Naive thymus-derived CD4-positive, alpha-beta T cell (primary cell): ENCODE data around the gene KIAA0930. TPM values are rescaled to one million over a fixed set of nuclear protein-coding genes. Genes with fewer than 3 reads are reported as not detected.

Source experiments
- ATAC-seq: fragments of 150-1000 bp; cut with Tn5 transposase; 2 replicates; pipeline ENCODE4 v1.10.0; 2021; ENCODE audit warnings: mild to moderate bottlenecking, moderate library complexity
- CTCF ChIA-PET: fragments of 350-600 bp; sonication (Branson Sonifier 250); formaldehyde crosslinking; loops from one replicate; lab custom pipeline; 2021; ENCODE audit warnings: antibody characterized with exemption; lab: Charles Lee
- POLR2A ChIA-PET: fragments of 350-600 bp; sonication (Branson Sonifier 250); formaldehyde crosslinking; loops from one replicate; lab custom pipeline; 2021; ENCODE audit warnings: antibody characterized with exemption, inconsistent platforms; lab: Charles Lee
- DNase-seq, 9 donors: peaks; one replicate each; pipeline versions ENCODE4 v3.0.0 to v3.0.0-alpha.2; 2020 to 2022; ENCODE audit warnings: mixed read lengths in 1 of 9
- H3K27ac ChIP-seq: one replicate; pipeline ENCODE4 v1.7.0; 2013; ENCODE audit warnings: mild to moderate bottlenecking, low read depth, low read length, moderate library complexity
- H3K27me3 ChIP-seq, 2 donors: one replicate each; pipeline ENCODE4 v1.7.0; 2013; ENCODE audit warnings: low read length in 2 of 2, mild to moderate bottlenecking in 2 of 2, moderate library complexity in 2 of 2; ENCODE audit not compliant: control insufficient read depth in 2 of 2, insufficient read depth in 2 of 2
- H3K36me3 ChIP-seq, 3 experiments: 1 replicate in 2 of 3; 2 replicates in 1 of 3; pipeline ENCODE4 v1.7.0; 2013; ENCODE audit warnings: low read length in 3 of 3, mild to moderate bottlenecking in 3 of 3, moderate library complexity in 1 of 3; ENCODE audit not compliant: insufficient read depth in 3 of 3, control insufficient read depth in 2 of 3
- H3K4me1 ChIP-seq, 2 donors: one replicate each; pipeline ENCODE4 v1.7.0; 2013; ENCODE audit warnings: low read length in 2 of 2, mild to moderate bottlenecking in 2 of 2, moderate library complexity in 1 of 2; ENCODE audit not compliant: control insufficient read depth in 2 of 2, insufficient read depth in 2 of 2
- H3K4me3 ChIP-seq: 2 replicates; pipeline ENCODE4 v1.7.0; 2013; ENCODE audit warnings: mild to moderate bottlenecking, low read length
- H3K9me3 ChIP-seq, 3 experiments: 1 replicate in 2 of 3; 2 replicates in 1 of 3; pipeline ENCODE4 v1.7.0; 2013; ENCODE audit warnings: low read length in 3 of 3; ENCODE audit not compliant: control insufficient read depth in 2 of 3
- H3K27ac Mint-ChIP-seq, 9 donors: one replicate each; pipeline ENCODE4 v1.8.0; 2020 to 2022; ENCODE audit warnings: mixed read lengths in 9 of 9, mild to moderate bottlenecking in 8 of 9, moderate library complexity in 5 of 9, inconsistent platforms in 2 of 9
- H3K27me3 Mint-ChIP-seq, 5 donors: one replicate each; pipeline ENCODE4 v1.8.0; 2021 to 2022; ENCODE audit warnings: mixed read lengths in 5 of 5, mild to moderate bottlenecking in 1 of 5
- H3K36me3 Mint-ChIP-seq, 5 donors: one replicate each; pipeline ENCODE4 v1.8.0; 2020 to 2022; ENCODE audit warnings: mixed read lengths in 5 of 5, mild to moderate bottlenecking in 3 of 5, inconsistent platforms in 1 of 5
- H3K4me1 Mint-ChIP-seq, 7 donors: one replicate each; pipeline ENCODE4 v1.8.0; 2020 to 2022; ENCODE audit warnings: mixed read lengths in 7 of 7, mild to moderate bottlenecking in 3 of 7, inconsistent platforms in 1 of 7
- H3K4me3 Mint-ChIP-seq, 10 donors: one replicate each; pipeline ENCODE4 v1.8.0; 2020 to 2022; ENCODE audit warnings: mild to moderate bottlenecking in 10 of 10, mixed read lengths in 10 of 10, moderate library complexity in 6 of 10, inconsistent platforms in 2 of 10
- H3K9me3 Mint-ChIP-seq, 11 donors: one replicate each; pipeline ENCODE4 v1.8.0; 2020 to 2022; ENCODE audit warnings: mixed read lengths in 11 of 11, mild to moderate bottlenecking in 4 of 11, inconsistent platforms in 1 of 11, moderate library complexity in 1 of 11
- intact Hi-C, 2 donors: fragments of 100-400 bp; cut with micrococcal nuclease; formaldehyde crosslinking; loops; one replicate each; pipeline ENCODE4 v1.15.1; 2023
- polyA plus RNA-seq, 2 donors: library from polyadenylated mRNA; unstranded; fragments of 300-500 nt; fragmentation: Illumina TruSeq; gene quantifications; one replicate each; pipeline ENCODE4 v1.2.3, GENCODE V29; 2021
- total RNA-seq, 6 experiments: library from RNA in 5 of 6; stranded (reverse) in 5 of 6; gene quantifications; 1 replicate in 5 of 6; 2 replicates in 1 of 6; pipeline ENCODE4 v1.2.3 and lab custom pipeline; 2021 to 2026

Gene KIAA0930
- total and polyA plus RNA-seq, 7 experiments from 2014 or later = 2.3 to 58.2 (median 21.6) TPM

- DNase-seq (no peak), ATAC-seq (no peak)
- CTCF ChIA-PET = interaction anchor here (1.0 to 1.2 kb wide), 2 partner anchors 25 to 69 kb away, joined by 3 to 5 read pairs; no protein-coding TSS in a partner anchor
- peaks cover 4% of the 10 kb centered on the region in 2 donors for H3K4me1 ChIP-seq
- peaks cover 4 to 11% (median 8%) of the 10 kb centered on the region in 7 donors for H3K4me1 Mint-ChIP-seq
- H3K4me3 Mint-ChIP-seq = no peak overlapping the region
- no peaks in the 10 kb centered on the region for H3K36me3 ChIP-seq
- H3K27ac Mint-ChIP-seq = no peak overlapping the region
- no peak overlapping the region for H3K4me3 ChIP-seq
- no peaks in the 10 kb centered on the region for H3K9me3 ChIP-seq
- POLR2A ChIA-PET = no interaction called here
- H3K9me3 Mint-ChIP-seq = no peaks in the 10 kb centered on the region
- no peaks in the 10 kb centered on the region for H3K27me3 ChIP-seq
- H3K36me3 Mint-ChIP-seq = no peaks in the 10 kb centered on the region
- H3K27ac ChIP-seq = no peak overlapping the region
- intact Hi-C loops = no loop called here
- H3K27me3 Mint-ChIP-seq = peaks cover 0 to 37% (median 0%) of the 10 kb centered on the region in 5 donors
These were observed 31.0 kb upstream of the KIAA0930 start for GRCh38 chr22:45271667-45272201.

DNA sequence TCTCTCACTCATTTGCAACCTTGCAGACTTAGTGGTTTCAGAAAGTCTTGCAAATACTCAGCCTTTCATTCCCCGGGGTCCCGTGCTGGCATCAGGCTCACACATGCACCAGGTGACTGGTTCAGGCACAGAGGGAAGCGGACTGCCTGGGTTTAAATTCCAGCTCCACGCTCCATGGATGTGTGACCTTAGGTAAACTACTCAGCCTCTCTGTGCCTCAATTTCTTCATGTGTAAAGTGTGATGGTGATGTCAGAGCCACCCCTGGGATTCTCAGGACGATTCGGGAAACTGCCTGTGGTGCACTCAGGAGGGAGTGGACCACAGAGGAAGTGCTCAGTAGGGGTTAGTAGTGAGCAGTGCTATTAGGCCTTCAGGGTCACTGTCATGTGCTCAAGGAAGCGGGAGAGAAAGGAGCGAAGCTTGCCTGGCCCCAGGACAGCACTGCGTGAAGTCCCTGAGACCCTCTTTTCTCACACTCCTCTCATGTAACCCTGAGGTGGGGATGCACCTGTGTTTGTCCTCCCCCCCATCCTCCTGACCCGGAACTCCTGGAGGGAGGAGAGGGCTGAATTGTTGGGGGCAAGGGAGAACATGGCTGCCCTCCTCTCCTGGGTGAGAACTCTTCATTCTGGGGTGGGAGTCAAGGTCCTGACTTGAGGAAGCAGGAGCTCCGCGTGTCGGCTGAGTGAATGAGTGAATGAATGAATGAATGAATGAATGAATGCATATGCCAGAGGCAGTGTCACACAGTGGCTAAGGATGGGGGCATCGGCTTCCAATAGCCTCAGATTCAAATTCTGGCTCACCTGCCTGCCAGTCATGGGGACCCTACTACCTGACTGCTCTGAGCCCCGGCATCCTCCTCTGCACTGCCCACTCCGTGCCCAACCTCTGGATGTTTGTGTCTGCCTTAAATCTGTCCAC, 29.7 kb upstream of the KIAA0930 start:
- ChIA-PET POLR2A (interaction anchor here (2.1 kb wide), 1 partner anchor 164 kb away, joined by 6 read pairs; no protein-coding TSS in a partner anchor), CTCF (interaction anchor here (1.6 kb wide), 1 partner anchor 163 kb away, joined by 5 read pairs; no protein-coding TSS in a partner anchor)
- Histone ChIP-seq H3K27ac (no peak overlapping the region), H3K9me3 (no peaks in the 10 kb centered on the region), H3K27me3 (no peaks in the 10 kb centered on the region), H3K4me1 (peaks cover 4% of the 10 kb centered on the region in 2 donors), H3K4me3 (no peak overlapping the region), H3K36me3 (no peaks in the 10 kb centered on the region)
- ATAC-seq (no peak), DNase-seq (no peak)
- intact Hi-C loops = no loop called here
- no peaks in the 10 kb centered on the region for H3K36me3 Mint-ChIP-seq
- peak overlapping the region in 3 of 9 donors; percentile 66 to 78 (median 75) for H3K27ac Mint-ChIP-seq
- H3K9me3 Mint-ChIP-seq = no peaks in the 10 kb centered on the region
- peaks cover 4 to 11% (median 8%) of the 10 kb centered on the region in 7 donors for H3K4me1 Mint-ChIP-seq
- peaks cover 0 to 47% (median 0%) of the 10 kb centered on the region in 5 donors for H3K27me3 Mint-ChIP-seq
- peak overlapping the region; percentile 2 to 86 (median 84) for H3K4me3 Mint-ChIP-seq

- H3K9me3 ChIP-seq = no peaks in the 10 kb centered on the region
- no peaks in the 10 kb centered on the region for H3K27me3 ChIP-seq
- peak; percentile 82 to 99 (median 90) for DNase-seq
- peaks cover 0 to 55% (median 0%) of the 10 kb centered on the region in 5 donors for H3K27me3 Mint-ChIP-seq
- H3K4me3 Mint-ChIP-seq = peak overlapping the region; percentile 71 to 86 (median 84)
- CTCF ChIA-PET = interaction anchor here (1.6 kb wide), 1 partner anchor 164 kb away, joined by 5 read pairs; no protein-coding TSS in a partner anchor
- POLR2A ChIA-PET = interaction anchor here (2.1 kb wide), 1 partner anchor 165 kb away, joined by 6 read pairs; no protein-coding TSS in a partner anchor
- H3K27ac ChIP-seq = peak overlapping the region; percentile 28
- peak; percentile 100 for ATAC-seq
- H3K27ac Mint-ChIP-seq = peak overlapping the region; percentile 43 to 85 (median 72)
- no peaks in the 10 kb centered on the region for H3K9me3 Mint-ChIP-seq
- no peaks in the 10 kb centered on the region for H3K36me3 ChIP-seq
- H3K4me1 Mint-ChIP-seq = peaks cover 4 to 11% (median 8%) of the 10 kb centered on the region in 7 donors
- intact Hi-C loops = loop anchor here (1.0 to 5.0 kb wide), 8 partner anchors 28 to 1028 kb away; partner anchors contain the start of genes FAM118A (in 2 of the 2) and GTSE1 (in 1 of the 2)
- H3K4me3 ChIP-seq = peak overlapping the region; percentile 85
- peaks cover 4% of the 10 kb centered on the region in 2 donors for H3K4me1 ChIP-seq
- H3K36me3 Mint-ChIP-seq = no peaks in the 10 kb centered on the region
These were observed 28.5 kb upstream of the KIAA0930 start for GRCh38 chr22:45268958-45269844.

DNA sequence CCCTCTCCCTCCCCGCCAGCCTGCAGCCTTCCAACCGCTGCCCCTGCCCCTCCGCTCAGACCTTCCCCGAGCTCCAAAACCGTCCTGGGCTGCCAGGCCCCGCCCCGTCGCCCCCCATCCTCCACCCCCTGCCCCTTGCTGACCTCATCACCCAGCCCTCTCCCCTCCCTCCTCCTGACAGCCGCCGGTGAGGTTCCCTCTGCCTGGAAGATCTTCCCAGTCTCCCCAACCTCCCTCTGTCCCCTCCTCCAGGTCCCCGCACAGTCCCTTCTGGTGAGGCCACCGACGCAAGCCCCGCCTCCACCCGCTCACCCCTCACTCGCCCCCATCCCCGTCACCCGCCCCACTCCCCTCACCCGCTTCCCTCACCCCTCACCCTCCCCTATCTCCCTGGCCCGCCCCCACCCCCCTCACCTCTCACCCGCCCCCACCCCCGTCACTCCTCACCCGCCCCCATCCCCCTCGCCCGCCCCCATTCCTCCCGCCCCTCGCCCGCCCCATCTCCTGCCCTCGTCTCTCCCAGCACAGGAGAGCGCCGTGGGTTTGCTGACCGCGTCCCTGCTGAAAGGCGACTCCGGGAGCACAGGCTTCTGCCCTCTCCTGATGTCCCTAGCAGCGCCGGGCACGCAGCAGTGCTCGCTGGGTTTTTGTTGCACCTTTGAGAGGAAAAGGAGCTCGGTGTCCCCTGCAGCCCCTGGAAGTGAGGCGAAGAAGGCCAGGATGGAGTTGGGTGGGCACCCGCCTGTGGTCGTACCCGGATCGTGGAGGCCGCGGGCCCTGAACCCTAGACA, 27.7 kb upstream of the KIAA0930 start:
- Histone ChIP-seq H3K9me3 (no peaks in the 10 kb centered on the region), H3K4me3 (peak overlapping the region; percentile 85), H3K4me1 (peaks cover 4% of the 10 kb centered on the region in 2 donors), H3K27ac (no peak overlapping the region), H3K27me3 (no peaks in the 10 kb centered on the region), H3K36me3 (no peaks in the 10 kb centered on the region)
- no peaks in the 10 kb centered on the region for H3K9me3 Mint-ChIP-seq
- peaks cover 4 to 63% (median 8%) of the 10 kb centered on the region in 5 donors for H3K27me3 Mint-ChIP-seq
- peak overlapping the region; percentile 71 to 85 (median 83) for H3K4me3 Mint-ChIP-seq
- POLR2A ChIA-PET = interaction anchor here (2.1 kb wide), 1 partner anchor 166 kb away, joined by 6 read pairs; no protein-coding TSS in a partner anchor
- H3K36me3 Mint-ChIP-seq = no peaks in the 10 kb centered on the region
- ATAC-seq = peak; percentile 12
- peaks cover 6 to 16% (median 9%) of the 10 kb centered on the region in 7 donors for H3K4me1 Mint-ChIP-seq
- H3K27ac Mint-ChIP-seq = peak overlapping the region in 5 of 9 donors; percentile 26 to 78 (median 59)
- DNase-seq = peak in 2 of 9 donors; percentile 34 to 55
- CTCF ChIA-PET = interaction anchor here (0.6 kb wide), 2 partner anchors 130 to 149 kb away, joined by 3 read pairs; no protein-coding TSS in a partner anchor
- intact Hi-C loops = loop anchor here (2.0 to 5.0 kb wide), 2 partner anchors 284 to 1029 kb away; partner anchors contain the start of gene GTSE1 (in 1 of the 2)

DNA sequence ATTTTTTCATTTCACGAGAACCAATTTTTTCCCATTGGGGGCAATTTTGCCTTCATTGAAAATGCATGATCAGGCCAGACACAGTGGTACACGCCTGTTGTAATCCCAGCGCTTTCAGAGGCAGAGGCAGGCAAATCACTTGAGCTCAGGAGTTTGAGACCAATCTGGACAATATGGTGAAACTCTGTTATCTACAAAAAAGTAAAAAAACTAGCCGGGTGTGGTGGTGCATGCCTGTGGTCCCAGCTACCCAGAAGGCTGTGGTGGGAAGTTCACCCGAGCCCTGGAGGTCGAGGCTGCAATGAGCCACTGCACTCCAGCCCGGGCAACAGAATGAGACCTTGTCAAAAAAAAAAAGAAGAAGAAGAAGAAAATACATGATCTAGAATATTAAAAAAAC, 24.8 kb upstream of the KIAA0930 start:
- ATAC-seq = no peak
- no peaks in the 10 kb centered on the region for H3K36me3 ChIP-seq
- POLR2A ChIA-PET = no interaction called here
- H3K4me1 ChIP-seq = peaks cover 4% of the 10 kb centered on the region in 2 donors
- CTCF ChIA-PET = no interaction called here
- Mint-ChIP-seq H3K27me3 (peaks cover 4 to 60% (median 16%) of the 10 kb centered on the region in 5 donors), H3K4me3 (no peak overlapping the region), H3K4me1 (peaks cover 6 to 16% (median 9%) of the 10 kb centered on the region in 7 donors), H3K36me3 (no peaks in the 10 kb centered on the region), H3K27ac (no peak overlapping the region), H3K9me3 (no peaks in the 10 kb centered on the region)
- H3K27ac ChIP-seq = no peak overlapping the region
- intact Hi-C loops = loop anchor here in 1 of 2 donors (5.0 kb wide), 1 partner anchor 1032 kb away; the partner anchor contains the start of gene GTSE1
- no peaks in the 10 kb centered on the region for H3K27me3 ChIP-seq
- H3K9me3 ChIP-seq = no peaks in the 10 kb centered on the region
- no peak for DNase-seq
- H3K4me3 ChIP-seq = no peak overlapping the region
